Endothelial cell of umbilical vein (primary cell): ENCODE data around the gene PLCB4. TPM values are rescaled to one million over a fixed set of nuclear protein-coding genes. Genes with fewer than 3 reads are reported as not detected.

Experiments
- BruUV-seq: library from RNA; stranded (reverse); fragments of 400-500 nt; replicated peaks from 2 replicates; lab custom pipeline; 2021; lab: Mats Ljungman, UMichigan
- CTCF ChIA-PET: fragments of 300-600, 350-600 bp; sonication (Branson Sonifier 250); formaldehyde crosslinking; loops from one replicate; lab custom pipeline; 2021; ENCODE audit warnings: antibody characterized with exemption, inconsistent platforms; lab: Charles Lee
- POLR2A ChIA-PET: fragments of 300-600, 350-600 bp; sonication (Branson Sonifier 250); formaldehyde crosslinking; loops from one replicate; lab custom pipeline; 2021; ENCODE audit warnings: antibody characterized with exemption, inconsistent platforms; lab: Charles Lee
- DNase-seq: peaks from one replicate; pipeline ENCODE4 v3.0.0-alpha.2; 2011; ENCODE audit warnings: low read depth, low spot score
- FAIRE-seq: peaks from 2 replicates; lab custom pipeline; 2011; peaks lifted over from hg19 to GRCh38; lab: Jason Lieb, UNC
- H2AFZ ChIP-seq: 2 replicates; pipeline ENCODE4 v1.6.0; 2012; ENCODE audit warnings: low read depth, low read length, control low read depth, inconsistent platforms
- H3K27ac ChIP-seq: 2 replicates; pipeline ENCODE4 v1.5.1; 2011; ENCODE audit warnings: low read depth, mild to moderate bottlenecking, control low read depth, low read length, moderate library complexity; ENCODE audit not compliant: insufficient read depth
- H3K27me3 ChIP-seq, 2 experiments: 2 replicates each; pipeline versions ENCODE4 v1.6.0 to v1.6.1; 2011; ENCODE audit warnings: low read length in 2 of 2, mixed read lengths in 1 of 2; ENCODE audit not compliant: control insufficient read depth in 2 of 2, insufficient read depth in 2 of 2
- H3K36me3 ChIP-seq, 2 experiments: 2 replicates in 1 of 2; 3 replicates in 1 of 2; pipeline ENCODE4 v1.5.1; 2011; ENCODE audit warnings: low read length in 2 of 2, mild to moderate bottlenecking in 1 of 2, moderate library complexity in 1 of 2; ENCODE audit not compliant: control insufficient read depth in 2 of 2, insufficient read depth in 2 of 2; ENCODE audit errors: extremely low read depth in 1 of 2
- H3K4me1 ChIP-seq: 3 replicates; pipeline ENCODE4 v1.5.1; 2011; ENCODE audit warnings: mild to moderate bottlenecking, low read length; ENCODE audit not compliant: control insufficient read depth, insufficient read depth; ENCODE audit errors: extremely low read depth
- H3K4me2 ChIP-seq: 2 replicates; pipeline ENCODE4 v1.6.1; 2011; ENCODE audit warnings: low read length, control low read depth, mixed read lengths; ENCODE audit not compliant: insufficient read depth
- H3K4me3 ChIP-seq, 3 experiments: fragments of 200-600 bp in 1 of 3; sonication (generic), shearing (Covaris generic) in 1 of 3; replicated peaks in 1 of 3; 2 replicates each; pipeline ENCODE4 v1.5.1; 2011 to 2016; ENCODE audit warnings: control low read depth in 3 of 3, low read length in 3 of 3, mild to moderate bottlenecking in 2 of 3, inconsistent platforms in 1 of 3, low read depth in 1 of 3, moderate library complexity in 1 of 3; ENCODE audit not compliant: insufficient read depth in 1 of 3
- H3K79me2 ChIP-seq: 2 replicates; pipeline ENCODE4 v1.6.0; 2012; ENCODE audit warnings: low read length, inconsistent platforms; ENCODE audit not compliant: control insufficient read depth, insufficient read depth
- H3K9ac ChIP-seq: replicated peaks from 2 replicates; pipeline ENCODE3; 2011; ENCODE audit warnings: low read length, control low read depth; ENCODE audit not compliant: insufficient read depth; ENCODE audit errors: extremely low read depth
- H3K9me1 ChIP-seq: replicated peaks from 3 replicates; pipeline ENCODE4 v1.6.0; 2011; ENCODE audit warnings: mild to moderate bottlenecking, low read length; ENCODE audit not compliant: control insufficient read depth, insufficient read depth; ENCODE audit errors: extremely low read depth
- H3K9me3 ChIP-seq: replicated peaks from 2 replicates; pipeline ENCODE4 v1.5.1; 2012; ENCODE audit warnings: low read length, inconsistent platforms; ENCODE audit not compliant: control insufficient read depth, insufficient read depth
- H4K20me1 ChIP-seq: replicated peaks from 2 replicates; pipeline ENCODE3; 2011; ENCODE audit warnings: mild to moderate bottlenecking, low read length; ENCODE audit not compliant: control insufficient read depth, insufficient read depth; ENCODE audit errors: extremely low read depth
- EZH2 ChIP-seq: IDR thresholded peaks from 2 replicates; pipeline ENCODE4 v1.6.1; 2012; ENCODE audit warnings: borderline replicate concordance, low read depth, mild to moderate bottlenecking, moderate library complexity, low read length, inconsistent platforms; ENCODE audit not compliant: severe bottlenecking
- FOS ChIP-seq: IDR thresholded peaks from 2 replicates; pipeline ENCODE4 v1.6.1; 2011; ENCODE audit warnings: mild to moderate bottlenecking, low read length, moderate library complexity, borderline replicate concordance; ENCODE audit not compliant: insufficient read depth
- GATA2 ChIP-seq: IDR thresholded peaks from 2 replicates; pipeline ENCODE4 v1.7.0; 2011; ENCODE audit warnings: low read depth, mild to moderate bottlenecking, moderate library complexity, mixed read lengths, low read length; ENCODE audit not compliant: insufficient read length, insufficient read depth
- JUN ChIP-seq: IDR thresholded peaks from 2 replicates; pipeline ENCODE4 v1.6.1; 2011; ENCODE audit warnings: borderline replicate concordance, low read depth; ENCODE audit not compliant: insufficient read length, insufficient read depth
- MYC ChIP-seq: IDR thresholded peaks from one replicate; pipeline ENCODE4 v1.6.1; 2011; ENCODE audit warnings: mild to moderate bottlenecking, low read depth, low read length
- POLR2A ChIP-seq: IDR thresholded peaks from 2 replicates; pipeline ENCODE4 v1.6.1; 2012; ENCODE audit warnings: low read depth, mild to moderate bottlenecking, control low read depth, low read length
- POLR2AphosphoS5 ChIP-seq: IDR thresholded peaks from 2 replicates; pipeline ENCODE4 v1.6.1; 2012; ENCODE audit warnings: low read depth, mild to moderate bottlenecking, control low read depth, low read length, moderate library complexity; ENCODE audit not compliant: insufficient read depth
- dilution Hi-C: fragments of 300-500 bp; cut with MboI; formaldehyde crosslinking; loops from one replicate; pipeline ENCODE4 v1.15.0; 2019; ENCODE audit warnings: low sequenced_read_pairs; ENCODE audit not compliant: extremely low pct_ligation_motif_present
- intact Hi-C: fragments of 100-400 bp; cut with micrococcal nuclease; formaldehyde crosslinking; loops from one replicate; pipeline ENCODE4 v1.10.0; 2022
- polyA plus RNA-seq, 4 experiments: library from polyadenylated mRNA; depleted of rRNA in 3 of 4; stranded (reverse) in 3 of 4; unstranded in 1 of 4; fragments of >200 nt; gene quantifications; 2 replicates each; pipeline versions ENCODE4 v1.2.1 to v1.2.3, GENCODE V29; 2011 to 2012; ENCODE audit warnings: missing spikeins in 1 of 4
- total RNA-seq: library from RNA; stranded (reverse); gene quantifications from 2 replicates; pipeline ENCODE4 v1.2.3, GENCODE V29; 2021
- TF ChIP-seq, protein P1 (sequence below): IDR thresholded peaks from 2 replicates; pipeline ENCODE4 v1.6.1; 2011; ENCODE audit not compliant: insufficient read depth, insufficient read length
- TF ChIP-seq, protein P2 (sequence below), 2 donors: IDR thresholded peaks; 1 replicate in 1 of 2; 2 replicates in 1 of 2; pipeline ENCODE4 v1.5.1; 2011; ENCODE audit warnings: low read length in 2 of 2, mild to moderate bottlenecking in 2 of 2, moderate library complexity in 2 of 2, control low read depth in 1 of 2, inconsistent platforms in 1 of 2, low read depth in 1 of 2; ENCODE audit not compliant: insufficient read depth in 1 of 2; ENCODE audit errors: extremely low read depth in 1 of 2

PLCB4 gene
- total and polyA plus RNA-seq, 2 donors (not counting 3 experiments of a cell fraction or from before 2014, with no cell fraction given) = 0.37 to 1.7 TPM

DNA sequence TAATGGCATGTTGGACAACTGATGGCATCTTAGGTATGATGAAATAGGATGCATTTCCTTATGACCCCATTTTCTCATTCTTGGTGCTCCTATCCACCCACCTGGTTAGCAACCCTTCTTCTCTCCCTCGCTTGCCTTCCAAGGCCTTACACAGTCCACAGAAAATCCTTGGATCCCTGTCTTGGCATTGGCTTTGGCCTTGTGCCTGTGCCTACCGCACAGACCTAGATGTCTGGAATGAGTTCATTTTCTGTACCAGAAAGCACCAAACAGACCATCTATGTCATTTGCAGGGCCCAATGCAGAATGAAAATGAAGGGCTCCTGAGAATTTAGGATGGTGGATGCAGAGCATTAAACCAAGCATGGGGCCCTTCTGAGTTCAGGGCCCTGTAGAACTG, 346.5 kb downstream of the PLCB4 start:
- H3K9ac ChIP-seq = no peak overlapping the region
- H4K20me1 ChIP-seq = no peaks in the 10 kb centered on the region
- H3K4me3 ChIP-seq = no peak overlapping the region
- dilution Hi-C loops = no loop called here
- H3K36me3 ChIP-seq = no peaks in the 10 kb centered on the region
- H3K27ac ChIP-seq = no peak overlapping the region
- no TSS peak for BruUV-seq
- DNase-seq (no peak), FAIRE-seq (no peak)
- no peak overlapping the region for H3K4me2 ChIP-seq
- H3K9me1 ChIP-seq = no peaks in the 10 kb centered on the region
- POLR2A ChIA-PET = no interaction called here
- H3K9me3 ChIP-seq = no peaks in the 10 kb centered on the region
- CTCF ChIA-PET = interaction anchor here (1.4 kb wide), 1 partner anchor 195 kb away, joined by 11 read pairs; no protein-coding TSS in a partner anchor
- intact Hi-C loops = no loop called here
- H3K27me3 ChIP-seq = no peaks in the 10 kb centered on the region
- TF ChIP-seq, protein P1, sequence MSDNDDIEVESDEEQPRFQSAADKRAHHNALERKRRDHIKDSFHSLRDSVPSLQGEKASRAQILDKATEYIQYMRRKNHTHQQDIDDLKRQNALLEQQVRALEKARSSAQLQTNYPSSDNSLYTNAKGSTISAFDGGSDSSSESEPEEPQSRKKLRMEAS = no peak
- TF ChIP-seq, protein P2, sequence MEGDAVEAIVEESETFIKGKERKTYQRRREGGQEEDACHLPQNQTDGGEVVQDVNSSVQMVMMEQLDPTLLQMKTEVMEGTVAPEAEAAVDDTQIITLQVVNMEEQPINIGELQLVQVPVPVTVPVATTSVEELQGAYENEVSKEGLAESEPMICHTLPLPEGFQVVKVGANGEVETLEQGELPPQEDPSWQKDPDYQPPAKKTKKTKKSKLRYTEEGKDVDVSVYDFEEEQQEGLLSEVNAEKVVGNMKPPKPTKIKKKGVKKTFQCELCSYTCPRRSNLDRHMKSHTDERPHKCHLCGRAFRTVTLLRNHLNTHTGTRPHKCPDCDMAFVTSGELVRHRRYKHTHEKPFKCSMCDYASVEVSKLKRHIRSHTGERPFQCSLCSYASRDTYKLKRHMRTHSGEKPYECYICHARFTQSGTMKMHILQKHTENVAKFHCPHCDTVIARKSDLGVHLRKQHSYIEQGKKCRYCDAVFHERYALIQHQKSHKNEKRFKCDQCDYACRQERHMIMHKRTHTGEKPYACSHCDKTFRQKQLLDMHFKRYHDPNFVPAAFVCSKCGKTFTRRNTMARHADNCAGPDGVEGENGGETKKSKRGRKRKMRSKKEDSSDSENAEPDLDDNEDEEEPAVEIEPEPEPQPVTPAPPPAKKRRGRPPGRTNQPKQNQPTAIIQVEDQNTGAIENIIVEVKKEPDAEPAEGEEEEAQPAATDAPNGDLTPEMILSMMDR (IDR thresholded peaks at IDR 0.05; ENCODE audit: extremely low read depth in 1 of 2, insufficient read depth in 1 of 2, low read depth in 1 of 2, low read length in 2 of 2) = no peak
- TF ChIP-seq POLR2AphosphoS5 (no peak), EZH2 (no peak), FOS (no peak), JUN (no peak), MYC (no peak), GATA2 (no peak), POLR2A (no peak)
- no peaks in the 10 kb centered on the region for H3K79me2 ChIP-seq
- no peaks in the 10 kb centered on the region for H3K4me1 ChIP-seq
- H2AFZ ChIP-seq = no peak overlapping the region
